Spleen (tissue), 13 donors: Measurements from ENCODE around the gene C3orf49. TPM values are rescaled to one million over a fixed set of nuclear protein-coding genes. Genes with fewer than 3 reads are reported as not detected.

ENCODE experiments used
- DNase-seq: peaks from one replicate; pipeline ENCODE4 v3.0.0-alpha.2; 2020
- H3K27ac ChIP-seq, 8 donors: fragments of 200-600 bp; sonication (generic) in 7 of 8; 1 replicate in 4 of 8; 2 replicates in 4 of 8; pipeline versions ENCODE4 v1.5.0 to v1.8.0; 2016 to 2021; ENCODE audit warnings: inconsistent platforms in 4 of 8, mild to moderate bottlenecking in 4 of 8, moderate library complexity in 1 of 8
- H3K27me3 ChIP-seq, 7 donors: fragments of 200-600 bp; sonication (generic) in 6 of 7; replicated peaks in 1 of 7; 1 replicate in 4 of 7; 2 replicates in 3 of 7; pipeline versions ENCODE4 v1.5.0 to v1.8.0; 2016 to 2021; ENCODE audit warnings: inconsistent platforms in 3 of 7, mild to moderate bottlenecking in 1 of 7
- H3K36me3 ChIP-seq, 6 donors: fragments of 200-600 bp; sonication (generic) in 5 of 6; 1 replicate in 4 of 6; 2 replicates in 2 of 6; pipeline versions ENCODE4 v1.5.0 to v1.8.0; 2016 to 2021; ENCODE audit warnings: inconsistent platforms in 2 of 6
- H3K4me1 ChIP-seq, 6 donors: fragments of 200-600 bp; sonication (generic) in 5 of 6; 1 replicate in 3 of 6; 2 replicates in 3 of 6; pipeline versions ENCODE4 v1.5.0 to v1.8.0; 2016 to 2021; ENCODE audit warnings: inconsistent platforms in 3 of 6
- H3K4me3 ChIP-seq, 8 donors: fragments of 200-600 bp; sonication (generic) in 7 of 8; 1 replicate in 4 of 8; 2 replicates in 4 of 8; pipeline versions ENCODE4 v1.5.0 to v1.8.0; 2016 to 2021; ENCODE audit warnings: inconsistent platforms in 4 of 8, mild to moderate bottlenecking in 4 of 8, moderate library complexity in 2 of 8
- H3K9me3 ChIP-seq, 8 donors: fragments of 200-600 bp; sonication (generic) in 7 of 8; 1 replicate in 4 of 8; 2 replicates in 4 of 8; pipeline versions ENCODE4 v1.5.0 to v1.8.0; 2016 to 2021; ENCODE audit warnings: inconsistent platforms in 4 of 8
- POLR2A ChIP-seq, 3 donors: fragments of 450-650 bp; IDR thresholded peaks; one replicate each; pipeline ENCODE4 v1.5.1; 2017; ENCODE audit warnings: antibody characterized with exemption in 3 of 3, mild to moderate bottlenecking in 1 of 3
- POLR2AphosphoS5 ChIP-seq, 3 donors: sonication (generic); formaldehyde crosslinking; IDR thresholded peaks; one replicate each; pipeline ENCODE4 v1.5.1; 2017; ENCODE audit warnings: antibody characterized with exemption in 3 of 3
- WGBS, 5 donors: extraction: QIAGEN DNeasy Blood & Tissue Kit in 3 of 5; methylation state at CpG; one replicate each; pipeline versions ENCODE4 v1.1.5 to v1.1.7; 2013 to 2018; 5-methylcytosine and 5-hydroxymethylcytosine counted together
- intact Hi-C: fragments of 100-400 bp; cut with DNase I; formaldehyde crosslinking; loops from one replicate; pipeline ENCODE4 v1.15.0; 2023; ENCODE audit warnings: low total_unique reads
- long read RNA-seq, 2 donors: transcript quantifications; one replicate each; lab custom pipeline, GENCODE V29; 2026
- polyA plus RNA-seq, 3 donors: library from polyadenylated mRNA; stranded (reverse); fragments of 200-250 nt; gene quantifications; one replicate each; pipeline ENCODE4 v1.2.1, GENCODE V29; 2013
- total RNA-seq, 7 donors: library from RNA; depleted of rRNA in 3 of 7; stranded (reverse); fragments of >200 nt in 3 of 7; fragmentation: NEBNext Ultra II Directional in 4 of 7; extraction: Animal tissue kit (Norgen Biotek cat#: 25700) in 4 of 7; gene quantifications; one replicate each; pipeline versions ENCODE4 v1.1.0 to v1.2.1, GENCODE V29; 2016 to 2021
- TF ChIP-seq, protein P1 (sequence below), 11 experiments: fragments of 200-600 bp in 7 of 11; fragments of 450-650 bp in 4 of 11; sonication (generic) in 4 of 11; IDR thresholded peaks in 8 of 11; conservative IDR thresholded peaks in 3 of 11; 1 replicate in 7 of 11; 2 replicates in 4 of 11; pipeline versions ENCODE4 v1.4.0 to v1.8.0; 2016 to 2021; ENCODE audit warnings: antibody characterized with exemption in 11 of 11, inconsistent platforms in 4 of 11, mild to moderate bottlenecking in 1 of 11
- donor health status: healthy with polysubstance abuse.
- donor health status: DM: no; HTN: no; CAD: no; lungs with moderate emphysema.
- donor health status: DM: no; HTN: no; CAD: no.
- donor health status: Bipolar disorder and iron deficiency.
- donor health status: healthy.
- donor health status: DM: no; HTN: no; CAD: no.
- donor health status: DM: yes; HTN: yes; CAD: no.

Gene C3orf49, protein sequence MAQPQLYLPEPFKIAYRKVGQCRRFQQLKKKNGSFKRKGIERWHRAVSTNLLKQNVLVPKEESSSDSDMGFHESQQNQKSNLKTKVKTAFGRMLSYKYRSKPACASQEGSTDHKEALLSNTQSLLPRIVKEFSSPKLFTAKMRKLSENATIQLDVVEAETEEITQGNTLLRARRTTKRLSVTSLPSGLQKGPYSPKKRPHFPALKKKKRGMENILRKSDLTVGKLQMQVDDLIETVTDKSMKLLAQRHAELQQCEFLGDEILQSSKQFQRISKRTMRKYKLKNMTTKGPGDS
- not detected for total RNA-seq
- not detected for polyA plus RNA-seq
- long read RNA-seq, donor 1: 0 reads
- long read RNA-seq, donor 2: 0 reads

DNA sequence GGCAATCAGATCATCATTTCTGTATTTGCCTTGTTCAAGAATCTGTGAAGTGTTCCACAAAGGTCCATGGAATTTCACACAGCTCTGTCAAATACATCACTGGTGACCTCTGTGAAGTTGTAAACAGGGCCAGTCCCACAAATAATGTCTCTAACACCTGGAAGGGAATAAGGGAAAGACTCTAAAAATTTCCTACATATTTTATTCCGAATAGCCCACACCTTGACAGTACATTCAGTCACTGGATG is at the start of gene C3orf49:
Gene C3orf49 (plus strand): TSS at position 149 of the 248 bp plus-strand sequence. CDS start 173 bp downstream, outside the sequence.
- no peak within 1 kb of the TSS for H3K27ac ChIP-seq
- no peaks in the 10 kb centered on the region for H3K9me3 ChIP-seq
- H3K4me3 ChIP-seq: no peak within 1 kb of the TSS
- H3K4me1 ChIP-seq: peaks cover 0 to 6% (median 0%) of the 10 kb centered on the region in 6 donors
- no peaks in the 10 kb centered on the region for H3K36me3 ChIP-seq
- intact Hi-C loops: loop anchor here (5.0 kb wide), 1 partner anchor 467 kb away; no protein-coding TSS in a partner anchor
- DNase-seq: no peak
- TF ChIP-seq, protein P1, sequence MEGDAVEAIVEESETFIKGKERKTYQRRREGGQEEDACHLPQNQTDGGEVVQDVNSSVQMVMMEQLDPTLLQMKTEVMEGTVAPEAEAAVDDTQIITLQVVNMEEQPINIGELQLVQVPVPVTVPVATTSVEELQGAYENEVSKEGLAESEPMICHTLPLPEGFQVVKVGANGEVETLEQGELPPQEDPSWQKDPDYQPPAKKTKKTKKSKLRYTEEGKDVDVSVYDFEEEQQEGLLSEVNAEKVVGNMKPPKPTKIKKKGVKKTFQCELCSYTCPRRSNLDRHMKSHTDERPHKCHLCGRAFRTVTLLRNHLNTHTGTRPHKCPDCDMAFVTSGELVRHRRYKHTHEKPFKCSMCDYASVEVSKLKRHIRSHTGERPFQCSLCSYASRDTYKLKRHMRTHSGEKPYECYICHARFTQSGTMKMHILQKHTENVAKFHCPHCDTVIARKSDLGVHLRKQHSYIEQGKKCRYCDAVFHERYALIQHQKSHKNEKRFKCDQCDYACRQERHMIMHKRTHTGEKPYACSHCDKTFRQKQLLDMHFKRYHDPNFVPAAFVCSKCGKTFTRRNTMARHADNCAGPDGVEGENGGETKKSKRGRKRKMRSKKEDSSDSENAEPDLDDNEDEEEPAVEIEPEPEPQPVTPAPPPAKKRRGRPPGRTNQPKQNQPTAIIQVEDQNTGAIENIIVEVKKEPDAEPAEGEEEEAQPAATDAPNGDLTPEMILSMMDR (IDR thresholded peaks at IDR 0.05 in 8 of 11, conservative IDR thresholded peaks at IDR 0.05 in 3 of 11): no peak
- TF ChIP-seq POLR2A (IDR thresholded peaks at IDR 0.05) (no peak), POLR2AphosphoS5 (IDR thresholded peaks at IDR 0.05) (no peak)
- no peaks in the 10 kb centered on the region for H3K27me3 ChIP-seq
- WGBS, 5 donors: 93 to 100% (median 97%) methylated on average over 1 of the region's 1 CpG

DNA sequence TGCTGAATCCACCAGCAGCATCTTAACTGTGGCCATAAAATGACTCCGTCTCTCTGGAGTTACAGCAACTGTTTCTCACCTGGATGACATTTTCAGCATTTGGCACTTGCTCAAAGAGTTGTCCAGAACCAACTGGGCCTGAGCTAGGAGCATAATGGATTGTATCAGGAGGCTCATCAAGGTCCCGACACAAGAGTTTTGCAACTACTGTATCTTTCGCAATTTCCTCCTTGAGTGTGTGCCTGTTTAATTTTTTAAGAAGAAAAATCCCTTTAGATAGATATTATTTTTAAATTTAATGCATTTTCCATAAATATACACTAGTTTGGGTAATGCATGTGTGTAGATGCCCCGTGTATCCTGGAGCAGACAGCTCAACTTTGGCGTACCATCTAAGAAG is 44.3 kb upstream of the C3orf49 start:
- 66 to 79% (median 71%) methylated on average over 5 of the region's 5 CpGs for WGBS, 5 donors
- intact Hi-C loops: no loop called here

DNA sequence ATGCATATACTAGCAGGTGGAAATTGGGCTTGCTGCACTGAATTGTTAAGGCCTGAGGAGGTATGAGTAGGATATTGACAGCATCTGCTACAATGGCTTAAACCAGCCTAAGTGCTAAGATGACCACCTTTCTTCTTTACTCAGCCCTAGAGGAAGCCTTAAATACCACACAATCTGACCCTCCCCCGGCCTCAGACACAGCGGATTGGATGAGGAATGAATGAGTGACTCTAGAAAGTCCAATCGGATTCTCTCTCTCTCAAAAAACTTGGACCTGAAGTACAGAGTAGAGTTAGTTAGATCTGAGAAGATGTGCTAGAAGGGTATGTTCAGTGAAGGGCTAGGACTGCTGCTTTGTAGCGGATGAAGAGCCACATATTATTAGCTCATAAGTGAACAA is 39.9 kb upstream of the C3orf49 start:
- H3K27ac ChIP-seq: no peak overlapping the region
- H3K36me3 ChIP-seq: no peaks in the 10 kb centered on the region
- no peak for DNase-seq
- intact Hi-C loops: no loop called here
- no peaks in the 10 kb centered on the region for H3K4me1 ChIP-seq
- H3K4me3 ChIP-seq: no peak overlapping the region
- WGBS, 5 donors: 89 to 95% (median 92%) methylated on average over 4 of the region's 4 CpGs
- H3K9me3 ChIP-seq: peaks cover 0 to 4% (median 0%) of the 10 kb centered on the region in 8 donors
- TF ChIP-seq POLR2AphosphoS5 (IDR thresholded peaks at IDR 0.05) (no peak), POLR2A (IDR thresholded peaks at IDR 0.05) (no peak)
- TF ChIP-seq, protein P1 (IDR thresholded peaks at IDR 0.05 in 8 of 11, conservative IDR thresholded peaks at IDR 0.05 in 3 of 11): no peak
- H3K27me3 ChIP-seq: no peaks in the 10 kb centered on the region

More for the DNA sequence above, 44.3 kb upstream of the C3orf49 start:
- Histone ChIP-seq H3K4me1 (no peaks in the 10 kb centered on the region), H3K36me3 (no peaks in the 10 kb centered on the region), H3K27me3 (no peaks in the 10 kb centered on the region), H3K9me3 (no peaks in the 10 kb centered on the region), H3K27ac (no peak overlapping the region), H3K4me3 (no peak overlapping the region)
- DNase-seq: no peak
- TF ChIP-seq, protein P1 (IDR thresholded peaks at IDR 0.05 in 8 of 11, conservative IDR thresholded peaks at IDR 0.05 in 3 of 11): no peak

DNA sequence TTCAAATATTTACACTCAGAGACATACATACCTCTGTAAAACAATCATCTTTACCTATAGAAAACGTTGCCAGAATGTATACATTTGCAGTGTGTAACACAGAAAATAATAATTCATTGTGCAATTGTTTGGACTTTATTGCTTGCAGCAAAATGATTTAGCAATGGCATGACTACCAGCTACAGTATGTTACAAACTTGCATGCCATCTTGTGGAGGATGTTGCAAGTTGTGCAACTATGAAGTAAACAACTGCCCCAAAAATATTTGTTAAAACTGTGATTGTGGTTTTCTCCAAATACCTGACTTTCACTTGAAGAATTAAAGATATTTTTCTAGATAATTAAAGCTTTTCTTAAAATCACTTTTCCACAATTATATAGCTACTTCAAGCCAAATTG is 27.1 kb upstream of the C3orf49 start:
- WGBS, 5 donors: 9 to 22% (median 16%) methylated on average over 1 of the region's 1 CpG
- no peak overlapping the region for H3K4me3 ChIP-seq
- no peaks in the 10 kb centered on the region for H3K4me1 ChIP-seq
- no peak for DNase-seq
- no peaks in the 10 kb centered on the region for H3K27me3 ChIP-seq
- intact Hi-C loops: no loop called here
- no peaks in the 10 kb centered on the region for H3K9me3 ChIP-seq
- TF ChIP-seq, protein P1 (IDR thresholded peaks at IDR 0.05 in 8 of 11, conservative IDR thresholded peaks at IDR 0.05 in 3 of 11): no peak
- TF ChIP-seq POLR2A (IDR thresholded peaks at IDR 0.05): no peak
- no peak for TF ChIP-seq POLR2AphosphoS5 (IDR thresholded peaks at IDR 0.05)
- H3K36me3 ChIP-seq: no peaks in the 10 kb centered on the region
- no peak overlapping the region for H3K27ac ChIP-seq
